GM21723 (cell line): ENCODE data around the gene MYO1B.
"Not testable (repeated sequence)": the region's sequence is repeated elsewhere in the genome, so short reads cannot be mapped to it uniquely, and the experiment has no call there.

Source experiments
- ATAC-seq: cut with Tn5 transposase; IDR thresholded peaks from one replicate; pipeline ENCODE4 v1.9.1; 2021; ENCODE audit warnings: mild to moderate bottlenecking, moderate library complexity; ENCODE audit not compliant: unreplicated experiment

MYO1B gene

GRCh38 chr2:191441496-191442214 lies 196.5 kb downstream of the MYO1B start:
- no peak for ATAC-seq

GRCh38 chr2:191443446-191443845 lies 198.2 kb downstream of the MYO1B start:
- no peak for ATAC-seq

- ATAC-seq: no peak
Observed at GRCh38 chr2:191446910-191447309, 201.7 kb downstream of the MYO1B start.

- no peak for ATAC-seq
Observed at GRCh38 chr2:191451116-191451515, 205.9 kb downstream of the MYO1B start.

GRCh38 chr2:191452065-191452464 lies 206.9 kb downstream of the MYO1B start:
- ATAC-seq: no peak

- no peak for ATAC-seq
Observed at GRCh38 chr2:191453761-191454160, 208.6 kb downstream of the MYO1B start.

- ATAC-seq: not testable (repeated sequence)
Observed at GRCh38 chr2:191456506-191456905, 211.3 kb downstream of the MYO1B start.

GRCh38 chr2:191459158-191459557 lies 214.0 kb downstream of the MYO1B start:
- ATAC-seq: no peak

GRCh38 chr2:191462370-191462769 lies 217.2 kb downstream of the MYO1B start:
- no peak for ATAC-seq

- ATAC-seq: no peak
Observed at GRCh38 chr2:191463790-191464189, 218.6 kb downstream of the MYO1B start.

- ATAC-seq: no peak
Observed at GRCh38 chr2:191465766-191466420, 220.7 kb downstream of the MYO1B start.

GRCh38 chr2:191467113-191467512 lies 221.9 kb downstream of the MYO1B start:
- ATAC-seq: no peak

GRCh38 chr2:191470306-191470705 lies 225.1 kb downstream of the MYO1B start:
- ATAC-seq: no peak

- ATAC-seq: no peak
Observed at GRCh38 chr2:191474464-191474863, 229.3 kb downstream of the MYO1B start.
